CD4-positive, alpha-beta T cell treated with Interleukin-12 subunit alpha and Interleukin-12 subunit beta, for 1 hour (primary cell): ENCODE data around the gene LEO1.

ENCODE experiments used
- DNase-seq: peaks from one replicate; pipeline ENCODE4 v3.0.0-alpha.2; 2020

Gene LEO1

GRCh38 chr15:51924156-51925068 lies 47.2 kb downstream of the LEO1 start:
- no peak for DNase-seq

- no peak for DNase-seq
Measured at GRCh38 chr15:51917493-51917892, 54.1 kb downstream of the LEO1 start.

GRCh38 chr15:51912528-51912927 lies 59.0 kb downstream of the LEO1 start:
- DNase-seq = no peak

- no peak for DNase-seq
Measured at GRCh38 chr15:51909584-51909983, 62.0 kb downstream of the LEO1 start.

GRCh38 chr15:51908316-51908715 lies 63.3 kb downstream of the LEO1 start:
- DNase-seq = no peak

GRCh38 chr15:51907136-51907862 lies 64.3 kb downstream of the LEO1 start:
- no peak for DNase-seq

- no peak for DNase-seq
Measured at GRCh38 chr15:51904931-51905330, 66.6 kb downstream of the LEO1 start.

GRCh38 chr15:51904421-51904820 lies 67.2 kb downstream of the LEO1 start:
- DNase-seq = no peak

- no peak for DNase-seq
Measured at GRCh38 chr15:51889486-51889885, 82.1 kb downstream of the LEO1 start.

- peak; percentile 33 for DNase-seq
Measured at GRCh38 chr15:51888593-51889195, 82.9 kb downstream of the LEO1 start.
